ENCODE data around the gene HS3ST3B1. TPM values are rescaled to one million over a fixed set of nuclear protein-coding genes. Genes with fewer than 3 reads are reported as not detected.

HS3ST3B1 gene
- total and polyA plus RNA-seq, 12 donors: 0.73 to 5.9 (median 2.0) TPM

DNA sequence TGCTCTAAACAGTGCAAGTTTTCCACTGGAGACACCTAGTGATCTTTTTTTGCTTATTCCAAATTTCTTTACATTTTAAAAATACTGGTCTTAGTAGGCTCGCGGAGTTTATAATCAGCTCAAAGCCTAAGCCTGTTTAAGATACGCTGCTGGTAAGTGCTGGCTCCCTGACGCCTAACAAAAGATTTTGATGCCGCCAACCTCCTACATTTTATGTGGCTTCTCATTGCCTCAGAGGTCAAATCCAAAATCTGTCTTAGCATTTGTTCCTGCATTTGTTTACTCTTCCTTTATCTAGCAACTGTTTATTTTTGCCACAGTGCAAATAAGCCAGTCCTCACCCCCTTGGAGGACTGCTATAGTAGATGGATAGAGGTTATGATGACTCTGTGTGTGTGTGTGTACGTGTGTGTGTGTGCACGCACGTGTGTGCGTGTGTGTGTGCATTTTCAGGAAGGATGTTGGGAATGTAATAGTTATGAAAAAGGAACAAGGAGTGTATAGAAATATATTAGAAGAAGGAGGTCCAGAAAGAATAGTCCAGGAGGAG lies 24.8 kb downstream of the HS3ST3B1 start:
- H3K36me3 ChIP-seq: no peaks in the 10 kb centered on the region
- H3K4me1 ChIP-seq: peaks cover 0 to 11% (median 0%) of the 10 kb centered on the region in 9 donors
- no peak overlapping the region for H3K4me3 ChIP-seq
- H3K27me3 ChIP-seq: peaks cover 0 to 10% (median 0%) of the 10 kb centered on the region in 7 donors
- 83 to 89% methylated on average over 9 of the region's 9 CpGs for WGBS, 2 donors
- intact Hi-C loops (cut with DNase I): no loop called here
- DNase-seq (no peak), ATAC-seq (peak in 1 of 8 donors; percentile 11)
- H3K27ac ChIP-seq: no peak overlapping the region
- TF ChIP-seq, protein P1, sequence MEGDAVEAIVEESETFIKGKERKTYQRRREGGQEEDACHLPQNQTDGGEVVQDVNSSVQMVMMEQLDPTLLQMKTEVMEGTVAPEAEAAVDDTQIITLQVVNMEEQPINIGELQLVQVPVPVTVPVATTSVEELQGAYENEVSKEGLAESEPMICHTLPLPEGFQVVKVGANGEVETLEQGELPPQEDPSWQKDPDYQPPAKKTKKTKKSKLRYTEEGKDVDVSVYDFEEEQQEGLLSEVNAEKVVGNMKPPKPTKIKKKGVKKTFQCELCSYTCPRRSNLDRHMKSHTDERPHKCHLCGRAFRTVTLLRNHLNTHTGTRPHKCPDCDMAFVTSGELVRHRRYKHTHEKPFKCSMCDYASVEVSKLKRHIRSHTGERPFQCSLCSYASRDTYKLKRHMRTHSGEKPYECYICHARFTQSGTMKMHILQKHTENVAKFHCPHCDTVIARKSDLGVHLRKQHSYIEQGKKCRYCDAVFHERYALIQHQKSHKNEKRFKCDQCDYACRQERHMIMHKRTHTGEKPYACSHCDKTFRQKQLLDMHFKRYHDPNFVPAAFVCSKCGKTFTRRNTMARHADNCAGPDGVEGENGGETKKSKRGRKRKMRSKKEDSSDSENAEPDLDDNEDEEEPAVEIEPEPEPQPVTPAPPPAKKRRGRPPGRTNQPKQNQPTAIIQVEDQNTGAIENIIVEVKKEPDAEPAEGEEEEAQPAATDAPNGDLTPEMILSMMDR (IDR thresholded peaks at IDR 0.05): no peak
- no peaks in the 10 kb centered on the region for H3K9me3 ChIP-seq

DNA sequence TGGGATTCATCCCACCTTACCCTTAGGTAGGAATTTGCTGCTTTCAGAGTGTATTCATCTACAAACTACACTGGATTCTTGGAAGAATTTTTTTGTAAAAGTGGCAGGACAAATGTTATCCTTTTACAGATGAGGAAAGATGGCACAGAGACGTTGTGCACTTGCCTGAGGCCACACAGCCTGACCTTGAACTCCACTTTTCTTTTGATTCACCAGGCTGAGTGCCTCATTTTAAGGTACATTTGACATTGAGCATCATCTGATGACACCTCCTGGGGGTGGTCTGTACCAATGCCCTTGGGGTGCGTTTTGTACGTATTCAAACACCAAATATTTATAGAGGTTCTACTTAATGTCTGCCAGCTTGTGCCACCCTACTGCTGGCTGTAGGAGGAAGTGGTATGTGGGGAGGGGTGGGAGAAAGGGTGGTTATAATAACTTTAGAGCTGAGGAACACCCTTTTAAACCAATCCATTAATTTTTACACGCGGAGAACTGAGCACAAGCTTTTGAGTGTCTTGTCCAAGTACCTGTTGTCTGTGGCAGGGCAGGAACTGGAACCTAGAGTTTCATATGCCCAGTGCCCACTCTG lies 29.1 kb downstream of the HS3ST3B1 start:
- no peaks in the 10 kb centered on the region for H3K27me3 ChIP-seq
- H3K27ac ChIP-seq: no peak overlapping the region
- 69 to 70% methylated on average over 5 of the region's 5 CpGs for WGBS, 2 donors
- DNase-seq (no peak), ATAC-seq (no peak)
- intact Hi-C loops (cut with DNase I): no loop called here
- TF ChIP-seq, protein P1 (IDR thresholded peaks at IDR 0.05): no peak
- peaks cover 0 to 14% (median 3%) of the 10 kb centered on the region in 9 donors for H3K4me1 ChIP-seq
- H3K9me3 ChIP-seq: no peaks in the 10 kb centered on the region
- H3K36me3 ChIP-seq: no peaks in the 10 kb centered on the region
- no peak overlapping the region for H3K4me3 ChIP-seq

DNA sequence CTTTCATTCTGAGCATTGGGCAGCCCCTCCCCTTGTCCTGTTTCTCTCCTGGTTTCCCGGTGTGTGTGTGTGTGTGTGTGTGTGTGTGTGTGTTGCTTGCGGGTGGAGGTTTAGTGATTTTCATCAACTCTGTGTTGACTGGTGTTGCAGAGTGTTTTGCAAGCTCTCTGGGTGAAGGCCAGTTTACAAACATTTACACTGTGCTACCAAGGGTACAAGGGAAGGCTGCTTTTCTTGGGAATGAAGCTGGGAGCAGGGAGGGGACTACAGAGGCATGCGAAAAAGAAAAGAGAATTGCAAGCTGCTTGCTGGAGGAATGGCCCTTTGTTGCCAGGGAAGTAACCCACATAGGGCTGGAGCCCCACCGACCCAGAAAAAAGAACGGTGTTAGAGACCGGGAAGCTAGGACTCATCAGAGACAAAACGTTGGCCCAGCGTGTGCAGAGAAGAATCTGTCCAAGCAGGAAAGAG lies 29.6 kb downstream of the HS3ST3B1 start:
- ATAC-seq (peak in 2 of 8 donors; percentile 39 to 48), DNase-seq (no peak)
- Histone ChIP-seq H3K36me3 (no peaks in the 10 kb centered on the region), H3K27ac (no peak overlapping the region), H3K4me1 (peaks cover 0 to 20% (median 3%) of the 10 kb centered on the region in 9 donors), H3K4me3 (no peak overlapping the region), H3K9me3 (no peaks in the 10 kb centered on the region), H3K27me3 (no peaks in the 10 kb centered on the region)
- WGBS, 2 donors: 45 to 46% methylated on average over 8 of the region's 8 CpGs
- TF ChIP-seq, protein P1 (IDR thresholded peaks at IDR 0.05): no peak
- intact Hi-C loops (cut with DNase I): no loop called here

DNA sequence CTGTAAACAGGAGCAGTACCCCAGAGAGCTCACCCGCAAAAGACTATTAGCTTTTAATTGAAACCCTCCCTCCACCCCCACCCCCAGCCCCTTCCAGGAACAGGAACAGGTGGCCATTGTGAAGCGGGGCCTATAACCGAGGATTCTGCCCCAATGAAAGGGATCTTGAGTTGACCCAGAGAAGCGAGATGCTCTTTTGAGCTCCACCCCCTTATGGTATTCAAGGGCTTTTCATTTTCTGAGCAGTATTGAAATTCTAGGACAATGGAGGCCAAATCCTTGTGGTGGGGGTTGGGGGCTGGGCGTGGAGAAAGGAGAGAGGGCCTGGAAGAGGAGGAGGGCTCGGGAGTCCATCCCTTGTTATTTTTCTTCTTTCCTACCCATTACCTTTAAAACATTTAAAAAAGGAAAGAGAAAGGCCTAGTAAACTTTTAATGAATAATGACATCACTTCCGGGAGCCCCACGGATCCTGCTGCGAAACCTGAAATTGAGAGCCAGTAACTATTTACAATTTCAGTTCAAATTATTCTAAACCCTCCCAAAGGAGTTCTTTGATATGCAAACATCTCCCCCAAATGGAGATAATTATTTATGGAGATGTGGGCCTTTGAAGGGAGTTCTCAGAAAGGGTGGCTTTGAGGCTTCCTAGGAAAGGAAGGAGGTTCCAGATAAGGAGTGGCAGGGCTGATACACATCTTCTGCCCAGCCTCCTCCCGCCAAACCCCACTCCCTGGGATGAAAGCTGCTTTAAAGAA lies 30.5 kb downstream of the HS3ST3B1 start:
- Histone ChIP-seq H3K4me1 (peaks cover 0 to 29% (median 3%) of the 10 kb centered on the region in 9 donors), H3K4me3 (no peak overlapping the region), H3K36me3 (no peaks in the 10 kb centered on the region), H3K9me3 (no peaks in the 10 kb centered on the region), H3K27ac (peak overlapping the region in 2 of 10 donors; percentile 1 to 3), H3K27me3 (no peaks in the 10 kb centered on the region)
- TF ChIP-seq, protein P1 (IDR thresholded peaks at IDR 0.05): no peak
- no peak for ATAC-seq
- 74 to 81% methylated on average over 10 of the region's 10 CpGs for WGBS, 2 donors
- intact Hi-C loops (cut with DNase I): no loop called here
- DNase-seq: no peak
